Gastroesophageal sphincter (tissue), 4 donors: ENCODE data around the gene FADS6. TPM values are rescaled to one million over a fixed set of nuclear protein-coding genes. Genes with fewer than 3 reads are reported as not detected.

Experiments used
- ATAC-seq: fragments of 150-250 bp; one replicate; pipeline ENCODE4 v1.9.1; 2016; ENCODE audit warnings: mild to moderate bottlenecking, moderate library complexity
- H3K27ac ChIP-seq, 4 donors: fragments of 200-600 bp; sonication (generic) in 3 of 4; 1 replicate in 3 of 4; 2 replicates in 1 of 4; pipeline ENCODE4 v1.5.1; 2016 to 2019
- H3K27me3 ChIP-seq: fragments of 200-600 bp; sonication (generic); one replicate; pipeline ENCODE4 v1.5.1; 2019
- H3K36me3 ChIP-seq, 2 donors: fragments of 200-600 bp; sonication (generic); one replicate each; pipeline ENCODE4 v1.5.1; 2019; ENCODE audit warnings: control low read depth in 1 of 2
- H3K4me1 ChIP-seq, 3 donors: fragments of 200-600 bp; sonication (generic); 1 replicate in 2 of 3; 2 replicates in 1 of 3; pipeline ENCODE4 v1.5.1; 2016 to 2019; ENCODE audit warnings: control low read depth in 2 of 3
- H3K4me3 ChIP-seq, 2 donors: fragments of 200-600 bp; sonication (generic); one replicate each; pipeline ENCODE4 v1.5.1; 2019; ENCODE audit warnings: mild to moderate bottlenecking in 1 of 2, moderate library complexity in 1 of 2
- H3K9me3 ChIP-seq, 3 donors: fragments of 200-600 bp; sonication (generic); one replicate each; pipeline ENCODE4 v1.5.1; 2017 to 2019; ENCODE audit warnings: control low read depth in 2 of 3
- EP300 ChIP-seq: sonication (generic); formaldehyde crosslinking; IDR thresholded peaks from one replicate; pipeline ENCODE4 v1.6.1; 2017; ENCODE audit warnings: antibody characterized with exemption, mild to moderate bottlenecking
- POLR2A ChIP-seq, 2 donors: fragments of 450-650 bp; IDR thresholded peaks; one replicate each; pipeline ENCODE4 v1.6.1; 2017; ENCODE audit warnings: antibody characterized with exemption in 2 of 2, mild to moderate bottlenecking in 2 of 2, moderate library complexity in 1 of 2
- POLR2AphosphoS5 ChIP-seq: sonication (generic); formaldehyde crosslinking; IDR thresholded peaks from one replicate; pipeline ENCODE4 v1.6.1; 2017; ENCODE audit warnings: antibody characterized with exemption
- WGBS, 2 donors: methylation state at CpG; one replicate each; pipeline ENCODE4 v1.1.5; 2018; ENCODE audit warnings: low coverage in 1 of 2; 5-methylcytosine and 5-hydroxymethylcytosine counted together
- total RNA-seq, 4 donors: library from RNA; depleted of rRNA; stranded (reverse); fragments of >200 nt; gene quantifications; one replicate each; pipeline ENCODE4 v1.1.0, GENCODE V29; 2016
- TF ChIP-seq, protein P1 (sequence below), 4 experiments: fragments of 200-600 bp in 2 of 4; fragments of 450-650 bp in 2 of 4; sonication (generic) in 1 of 4; IDR thresholded peaks; one replicate each; pipeline ENCODE4 v1.5.1; 2017 to 2019; ENCODE audit warnings: antibody characterized with exemption in 4 of 4, mild to moderate bottlenecking in 2 of 4, moderate library complexity in 2 of 4

The FADS6 gene
- total RNA-seq, 4 donors from 2014 or later, result 0.37 TPM; not detected in 3

- TF ChIP-seq, protein P1, sequence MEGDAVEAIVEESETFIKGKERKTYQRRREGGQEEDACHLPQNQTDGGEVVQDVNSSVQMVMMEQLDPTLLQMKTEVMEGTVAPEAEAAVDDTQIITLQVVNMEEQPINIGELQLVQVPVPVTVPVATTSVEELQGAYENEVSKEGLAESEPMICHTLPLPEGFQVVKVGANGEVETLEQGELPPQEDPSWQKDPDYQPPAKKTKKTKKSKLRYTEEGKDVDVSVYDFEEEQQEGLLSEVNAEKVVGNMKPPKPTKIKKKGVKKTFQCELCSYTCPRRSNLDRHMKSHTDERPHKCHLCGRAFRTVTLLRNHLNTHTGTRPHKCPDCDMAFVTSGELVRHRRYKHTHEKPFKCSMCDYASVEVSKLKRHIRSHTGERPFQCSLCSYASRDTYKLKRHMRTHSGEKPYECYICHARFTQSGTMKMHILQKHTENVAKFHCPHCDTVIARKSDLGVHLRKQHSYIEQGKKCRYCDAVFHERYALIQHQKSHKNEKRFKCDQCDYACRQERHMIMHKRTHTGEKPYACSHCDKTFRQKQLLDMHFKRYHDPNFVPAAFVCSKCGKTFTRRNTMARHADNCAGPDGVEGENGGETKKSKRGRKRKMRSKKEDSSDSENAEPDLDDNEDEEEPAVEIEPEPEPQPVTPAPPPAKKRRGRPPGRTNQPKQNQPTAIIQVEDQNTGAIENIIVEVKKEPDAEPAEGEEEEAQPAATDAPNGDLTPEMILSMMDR (IDR thresholded peaks at IDR 0.05), result no peak
- TF ChIP-seq POLR2AphosphoS5, result no peak
- TF ChIP-seq EP300, result no peak
- no peak for TF ChIP-seq POLR2A (IDR thresholded peaks at IDR 0.05)
- no peak overlapping the region for H3K4me3 ChIP-seq
- ATAC-seq, result no peak
- H3K4me1 ChIP-seq, result no peaks in the 10 kb centered on the region
- 66% methylated on average over 3 of the region's 9 CpGs; no CpG with 5 or more reads in 1 of the 2 donors for WGBS, 2 donors
- H3K36me3 ChIP-seq, result peaks cover 0 to 52% of the 10 kb centered on the region in 2 donors
- no peaks in the 10 kb centered on the region for H3K27me3 ChIP-seq
- no peak overlapping the region for H3K27ac ChIP-seq
- H3K9me3 ChIP-seq, result no peaks in the 10 kb centered on the region
Measured at GRCh38 chr17:74832421-74832820, 61.0 kb downstream of the FADS6 start.

- Histone ChIP-seq H3K27ac (no peak overlapping the region), H3K27me3 (no peaks in the 10 kb centered on the region), H3K9me3 (no peaks in the 10 kb centered on the region), H3K4me1 (no peaks in the 10 kb centered on the region), H3K4me3 (no peak overlapping the region), H3K36me3 (peaks cover 0 to 49% of the 10 kb centered on the region in 2 donors)
- WGBS, 2 donors, result 87 to 98% methylated on average over 8 to 10 of the region's 22 CpGs
- TF ChIP-seq POLR2AphosphoS5 (no peak), POLR2A (IDR thresholded peaks at IDR 0.05) (no peak), EP300 (no peak)
- TF ChIP-seq, protein P1 (IDR thresholded peaks at IDR 0.05), result no peak
- no peak for ATAC-seq
Measured at GRCh38 chr17:74831444-74832146, 61.8 kb downstream of the FADS6 start.

GRCh38 chr17:74830861-74831260, 62.6 kb downstream of the FADS6 start:
- H3K4me1 ChIP-seq, result no peaks in the 10 kb centered on the region
- no peaks in the 10 kb centered on the region for H3K9me3 ChIP-seq
- WGBS, 2 donors, result 29 to 100% methylated on average over 1 to 2 of the region's 19 CpGs
- H3K27me3 ChIP-seq, result no peaks in the 10 kb centered on the region
- no peak for TF ChIP-seq POLR2A (IDR thresholded peaks at IDR 0.05)
- TF ChIP-seq EP300, result no peak
- no peak for TF ChIP-seq POLR2AphosphoS5
- TF ChIP-seq, protein P1 (IDR thresholded peaks at IDR 0.05), result no peak
- H3K4me3 ChIP-seq, result no peak overlapping the region
- peaks cover 0 to 49% of the 10 kb centered on the region in 2 donors for H3K36me3 ChIP-seq
- no peak overlapping the region for H3K27ac ChIP-seq
- no peak for ATAC-seq

DNA sequence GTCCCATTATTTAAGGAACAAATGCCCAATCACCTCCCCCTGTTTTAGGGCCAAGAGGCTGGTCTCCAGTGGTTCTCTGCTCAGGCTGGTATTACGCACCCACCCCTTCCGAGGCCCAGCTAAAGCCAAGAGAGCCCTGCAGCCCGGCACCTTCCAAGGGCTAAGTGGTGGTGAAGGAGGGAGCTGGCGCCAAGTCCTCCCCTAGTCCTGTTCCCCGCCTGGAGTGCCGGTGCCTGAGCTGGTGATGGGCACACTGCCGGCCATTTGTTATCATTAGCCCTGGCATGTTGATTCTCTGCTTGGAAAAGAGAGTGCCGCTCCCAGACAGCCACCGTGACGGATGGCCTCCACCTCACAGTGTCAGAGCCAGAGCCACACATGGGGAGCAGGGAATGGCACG, 65.6 kb downstream of the FADS6 start:
- TF ChIP-seq POLR2AphosphoS5, result no peak
- H3K27me3 ChIP-seq, result no peaks in the 10 kb centered on the region
- H3K4me3 ChIP-seq, result no peak overlapping the region
- no peak for ATAC-seq
- no CpG with 5 or more reads among the region's 11 CpGs for WGBS, 2 donors
- peaks cover 0 to 61% of the 10 kb centered on the region in 2 donors for H3K36me3 ChIP-seq
- no peaks in the 10 kb centered on the region for H3K9me3 ChIP-seq
- H3K27ac ChIP-seq, result no peak overlapping the region
- peaks cover 0 to 14% (median 0%) of the 10 kb centered on the region in 3 donors for H3K4me1 ChIP-seq

Other genes starting within 250 kb of the FADS6 start
- gene CD300LF, start 180.7 kb downstream of the FADS6 start, total RNA-seq, result under 1 TPM in 1 of 4 donors, not detected in 3; 0.27 TPM
- gene RAB37, start 156.4 kb downstream of the FADS6 start, total RNA-seq, result 1 to 10 TPM; 1.2 to 5.1 (median 2.0) TPM
- gene NHERF1, start 145.0 kb downstream of the FADS6 start, total RNA-seq, result 10 to 100 TPM; 10.3 to 25.7 (median 19.9) TPM
- 10 to 100 TPM; 21.7 to 34.7 (median 26.3) TPM for gene NAT9, start 117.3 kb downstream of the FADS6 start, total RNA-seq
- gene GRIN2C, start 33.7 kb downstream of the FADS6 start, total RNA-seq, result 1 to 10 TPM in 1 of 4 donors, under 1 TPM in 2, not detected in 1; 0.16 to 3.5 (median 0.42) TPM
- gene FDXR, start 20.6 kb downstream of the FADS6 start, total RNA-seq, result 1 to 10 TPM; 3.6 to 7.8 (median 4.6) TPM
- not detected for gene USH1G, start 29.6 kb upstream of the FADS6 start, total RNA-seq
- not detected for gene OTOP2, start 30.6 kb upstream of the FADS6 start, total RNA-seq
- under 1 TPM in 2 of 4 donors, not detected in 2; 0.31 to 0.82 TPM for gene OTOP3, start 42.3 kb upstream of the FADS6 start, total RNA-seq
- gene HID1, start 79.1 kb upstream of the FADS6 start, total RNA-seq, result 10 to 100 TPM in 2 of 4 donors, 1 to 10 TPM in 2; 4.6 to 21.9 (median 10.8) TPM
- gene CDR2L, start 94.0 kb upstream of the FADS6 start, total RNA-seq, result 10 to 100 TPM; 11.8 to 35.3 (median 18.1) TPM
- gene MRPL58, start 119.0 kb upstream of the FADS6 start, total RNA-seq, result 100 to 1,000 TPM in 1 of 4 donors, 10 to 100 TPM in 3; 36.6 to 112 (median 50.5) TPM
- 100 to 1,000 TPM; 213 to 337 (median 307) TPM for gene ATP5PD, start 153.3 kb upstream of the FADS6 start, total RNA-seq
- 10 to 100 TPM; 27.1 to 39.7 (median 28.8) TPM for gene KCTD2, start 153.6 kb upstream of the FADS6 start, total RNA-seq
- 1 to 10 TPM; 4.0 to 6.9 (median 5.2) TPM for gene SLC16A5, start 194.3 kb upstream of the FADS6 start, total RNA-seq
- gene ARMC7, start 216.3 kb upstream of the FADS6 start, total RNA-seq, result 1 to 10 TPM; 2.4 to 6.1 (median 3.9) TPM
- gene NT5C, start 238.1 kb upstream of the FADS6 start, total RNA-seq, result 100 to 1,000 TPM in 2 of 4 donors, 10 to 100 TPM in 2; 74.5 to 121 (median 99.6) TPM